HepG2 (cell line): Measurements from ENCODE around the gene CARMIL3. TPM values are rescaled to one million over a fixed set of nuclear protein-coding genes. Genes with fewer than 3 reads are reported as not detected.

Experiments
- FIP1L1 ChIP-seq: fragments of 200-400 bp; formaldehyde crosslinking; IDR thresholded peaks from 2 replicates; pipeline ENCODE4 v1.6.1; 2018; ENCODE audit warnings: low read depth, mild to moderate bottlenecking, low read length, moderate library complexity, borderline replicate concordance; ENCODE audit not compliant: insufficient read depth
- JUNB ChIP-seq: sonication (generic); formaldehyde crosslinking; IDR thresholded peaks from 2 replicates; pipeline ENCODE4 v1.8.0; 2022; ENCODE audit warnings: missing genetic modification reagents, mild to moderate bottlenecking, borderline replicate concordance
- RARG ChIP-seq: sonication (generic); formaldehyde crosslinking; IDR thresholded peaks from 2 replicates; pipeline ENCODE4 v1.4.0; 2020; ENCODE audit warnings: low read depth, mild to moderate bottlenecking, missing genetic modification reagents
- TCF12 ChIP-seq, 2 experiments: fragments of 450-650 bp in 1 of 2; sonication (generic) in 1 of 2; formaldehyde crosslinking in 1 of 2; IDR thresholded peaks; 2 replicates each; pipeline versions ENCODE4 v1.6.1 to v1.8.0; 2017 to 2022; ENCODE audit warnings: antibody characterized with exemption in 1 of 2, mild to moderate bottlenecking in 1 of 2, missing genetic modification reagents in 1 of 2, moderate library complexity in 1 of 2
- ZMYM3 ChIP-seq: sonication (generic); formaldehyde crosslinking; IDR thresholded peaks from 2 replicates; pipeline ENCODE4 v1.5.1; 2020; ENCODE audit warnings: mild to moderate bottlenecking, missing genetic modification reagents
- ZNF317 ChIP-seq: sonication (generic); formaldehyde crosslinking; IDR thresholded peaks from 2 replicates; pipeline ENCODE4 v1.5.0; 2020; ENCODE audit warnings: mild to moderate bottlenecking, missing genetic modification reagents
- ZSCAN21 ChIP-seq: sonication (generic); formaldehyde crosslinking; IDR thresholded peaks from 2 replicates; pipeline ENCODE4 v1.8.0; 2022; ENCODE audit warnings: mild to moderate bottlenecking, missing genetic modification reagents, moderate library complexity, borderline replicate concordance
- polyA plus RNA-seq, 8 experiments: library from polyadenylated mRNA; depleted of rRNA in 3 of 8; stranded (reverse) in 7 of 8; unstranded in 1 of 8; fragments of >200 nt; fragmentation: Illumina TruSeq in 4 of 8; extraction: Trizol in 4 of 8; gene quantifications; 2 replicates each; pipeline versions ENCODE4 v1.2.1 to v1.2.3, GENCODE V29; 2011 to 2016; ENCODE audit warnings: low read depth in 4 of 8, missing spikeins in 1 of 8, mixed read lengths in 1 of 8; ENCODE audit not compliant: insufficient read depth in 1 of 8
- total RNA-seq, 5 experiments: library from RNA; depleted of rRNA; stranded (reverse); fragments of >200 nt; fragmentation: Illumina TruSeq; extraction: Trizol; gene quantifications; 2 replicates each; pipeline ENCODE4 v1.2.3, GENCODE V29; 2016; ENCODE audit warnings: low read depth in 1 of 5
- TF ChIP-seq, protein P1 (sequence below): sonication (generic); formaldehyde crosslinking; IDR thresholded peaks from 2 replicates; pipeline ENCODE4 v1.8.1; 2022; ENCODE audit warnings: low read depth, mild to moderate bottlenecking, missing genetic modification reagents
- TF ChIP-seq, protein P2 (sequence below): sonication (generic); formaldehyde crosslinking; conservative IDR thresholded peaks from 2 replicates; pipeline ENCODE4 v1.4.0; 2020; ENCODE audit warnings: missing genetic modification reagents
- TF ChIP-seq, protein P3 (sequence below): sonication (generic); formaldehyde crosslinking; IDR thresholded peaks from 2 replicates; pipeline ENCODE4 v1.5.1; 2020; ENCODE audit warnings: mild to moderate bottlenecking, moderate library complexity, missing genetic modification reagents
- TF ChIP-seq, protein P4 (sequence below): sonication (generic); formaldehyde crosslinking; IDR thresholded peaks from 2 replicates; pipeline ENCODE4 v1.4.0; 2020; ENCODE audit warnings: missing genetic modification reagents, borderline replicate concordance
- TF ChIP-seq, protein P5 (sequence below): sonication (generic); formaldehyde crosslinking; IDR thresholded peaks from 2 replicates; pipeline ENCODE4 v1.9.0; 2021; ENCODE audit warnings: missing genetic modification reagents, mild to moderate bottlenecking, borderline replicate concordance
- TF ChIP-seq, protein P6 (sequence below): sonication (generic); formaldehyde crosslinking; IDR thresholded peaks from 2 replicates; pipeline ENCODE4 v1.4.0; 2020; ENCODE audit warnings: low read depth, mild to moderate bottlenecking, missing genetic modification reagents

The CARMIL3 gene
- total and polyA plus RNA-seq, 2 of the 13 experiments (the other 11 are each of a cell fraction or from before 2014, with no cell fraction given) = 0.27 to 0.55 TPM

DNA sequence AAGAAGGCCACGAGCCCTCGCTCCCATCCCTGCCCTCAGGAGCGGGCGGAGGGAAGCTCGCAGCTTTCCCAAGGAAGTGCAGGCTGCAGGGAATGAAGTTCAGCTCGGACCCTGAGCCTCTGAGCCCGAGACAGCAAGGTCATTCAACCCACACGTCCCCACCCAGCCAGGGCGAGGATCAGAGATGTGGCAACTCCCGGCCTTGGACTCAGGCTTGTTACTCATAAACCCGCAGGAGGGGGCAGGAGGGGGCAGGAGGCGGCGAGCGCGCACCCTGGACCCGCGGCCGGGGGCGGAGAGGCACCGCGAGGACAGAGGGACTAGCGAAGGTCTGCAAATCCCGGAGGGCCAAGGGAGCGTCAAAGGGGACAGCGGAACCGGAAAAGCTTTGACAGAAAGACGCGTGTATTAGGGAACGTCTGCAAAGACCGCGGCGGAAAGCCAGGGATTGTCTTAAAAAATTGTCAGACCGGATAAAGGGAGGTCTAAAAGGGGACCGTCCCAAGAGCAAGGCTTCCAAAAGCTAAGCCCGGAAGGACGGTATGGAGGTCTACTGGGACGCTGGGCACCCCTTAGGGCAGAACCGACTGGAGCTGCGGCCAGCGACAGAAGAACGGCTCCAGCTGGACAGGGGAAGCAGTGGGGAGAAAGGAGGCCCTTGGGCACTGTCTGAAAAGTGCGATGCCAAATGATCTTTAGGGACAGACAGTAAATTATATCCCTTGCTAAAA lies 62.2 kb downstream of the CARMIL3 start (continued):
- TF ChIP-seq, protein P1, sequence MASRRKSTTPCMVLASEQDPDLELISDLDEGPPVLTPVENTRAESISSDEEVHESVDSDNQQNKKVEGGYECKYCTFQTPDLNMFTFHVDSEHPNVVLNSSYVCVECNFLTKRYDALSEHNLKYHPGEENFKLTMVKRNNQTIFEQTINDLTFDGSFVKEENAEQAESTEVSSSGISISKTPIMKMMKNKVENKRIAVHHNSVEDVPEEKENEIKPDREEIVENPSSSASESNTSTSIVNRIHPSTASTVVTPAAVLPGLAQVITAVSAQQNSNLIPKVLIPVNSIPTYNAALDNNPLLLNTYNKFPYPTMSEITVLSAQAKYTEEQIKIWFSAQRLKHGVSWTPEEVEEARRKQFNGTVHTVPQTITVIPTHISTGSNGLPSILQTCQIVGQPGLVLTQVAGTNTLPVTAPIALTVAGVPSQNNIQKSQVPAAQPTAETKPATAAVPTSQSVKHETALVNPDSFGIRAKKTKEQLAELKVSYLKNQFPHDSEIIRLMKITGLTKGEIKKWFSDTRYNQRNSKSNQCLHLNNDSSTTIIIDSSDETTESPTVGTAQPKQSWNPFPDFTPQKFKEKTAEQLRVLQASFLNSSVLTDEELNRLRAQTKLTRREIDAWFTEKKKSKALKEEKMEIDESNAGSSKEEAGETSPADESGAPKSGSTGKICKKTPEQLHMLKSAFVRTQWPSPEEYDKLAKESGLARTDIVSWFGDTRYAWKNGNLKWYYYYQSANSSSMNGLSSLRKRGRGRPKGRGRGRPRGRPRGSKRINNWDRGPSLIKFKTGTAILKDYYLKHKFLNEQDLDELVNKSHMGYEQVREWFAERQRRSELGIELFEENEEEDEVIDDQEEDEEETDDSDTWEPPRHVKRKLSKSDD = peak; percentile 96
- no peak for TF ChIP-seq JUNB (CRISPR knock-in tag)
- TF ChIP-seq ZMYM3 (CRISPR knock-in tag) = peak; percentile 99
- TF ChIP-seq, protein P2, sequence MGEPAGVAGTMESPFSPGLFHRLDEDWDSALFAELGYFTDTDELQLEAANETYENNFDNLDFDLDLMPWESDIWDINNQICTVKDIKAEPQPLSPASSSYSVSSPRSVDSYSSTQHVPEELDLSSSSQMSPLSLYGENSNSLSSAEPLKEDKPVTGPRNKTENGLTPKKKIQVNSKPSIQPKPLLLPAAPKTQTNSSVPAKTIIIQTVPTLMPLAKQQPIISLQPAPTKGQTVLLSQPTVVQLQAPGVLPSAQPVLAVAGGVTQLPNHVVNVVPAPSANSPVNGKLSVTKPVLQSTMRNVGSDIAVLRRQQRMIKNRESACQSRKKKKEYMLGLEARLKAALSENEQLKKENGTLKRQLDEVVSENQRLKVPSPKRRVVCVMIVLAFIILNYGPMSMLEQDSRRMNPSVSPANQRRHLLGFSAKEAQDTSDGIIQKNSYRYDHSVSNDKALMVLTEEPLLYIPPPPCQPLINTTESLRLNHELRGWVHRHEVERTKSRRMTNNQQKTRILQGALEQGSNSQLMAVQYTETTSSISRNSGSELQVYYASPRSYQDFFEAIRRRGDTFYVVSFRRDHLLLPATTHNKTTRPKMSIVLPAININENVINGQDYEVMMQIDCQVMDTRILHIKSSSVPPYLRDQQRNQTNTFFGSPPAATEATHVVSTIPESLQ (CRISPR knock-in tag) = peak; percentile 81
- TF ChIP-seq, protein P3, sequence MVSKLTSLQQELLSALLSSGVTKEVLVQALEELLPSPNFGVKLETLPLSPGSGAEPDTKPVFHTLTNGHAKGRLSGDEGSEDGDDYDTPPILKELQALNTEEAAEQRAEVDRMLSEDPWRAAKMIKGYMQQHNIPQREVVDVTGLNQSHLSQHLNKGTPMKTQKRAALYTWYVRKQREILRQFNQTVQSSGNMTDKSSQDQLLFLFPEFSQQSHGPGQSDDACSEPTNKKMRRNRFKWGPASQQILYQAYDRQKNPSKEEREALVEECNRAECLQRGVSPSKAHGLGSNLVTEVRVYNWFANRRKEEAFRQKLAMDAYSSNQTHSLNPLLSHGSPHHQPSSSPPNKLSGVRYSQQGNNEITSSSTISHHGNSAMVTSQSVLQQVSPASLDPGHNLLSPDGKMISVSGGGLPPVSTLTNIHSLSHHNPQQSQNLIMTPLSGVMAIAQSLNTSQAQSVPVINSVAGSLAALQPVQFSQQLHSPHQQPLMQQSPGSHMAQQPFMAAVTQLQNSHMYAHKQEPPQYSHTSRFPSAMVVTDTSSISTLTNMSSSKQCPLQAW (CRISPR knock-in tag) = peak; percentile 100
- TF ChIP-seq RARG (CRISPR knock-in tag) = 0 out of 2 replicates have a peak, but pooled peaks have one; percentile 3
- TF ChIP-seq ZNF317 (CRISPR knock-in tag) = peak; percentile 82; the same call in 1 of the 2 replicates
- peak; percentile 98; the same call in 1 of the 2 replicates for TF ChIP-seq FIP1L1
- TF ChIP-seq, protein P4, sequence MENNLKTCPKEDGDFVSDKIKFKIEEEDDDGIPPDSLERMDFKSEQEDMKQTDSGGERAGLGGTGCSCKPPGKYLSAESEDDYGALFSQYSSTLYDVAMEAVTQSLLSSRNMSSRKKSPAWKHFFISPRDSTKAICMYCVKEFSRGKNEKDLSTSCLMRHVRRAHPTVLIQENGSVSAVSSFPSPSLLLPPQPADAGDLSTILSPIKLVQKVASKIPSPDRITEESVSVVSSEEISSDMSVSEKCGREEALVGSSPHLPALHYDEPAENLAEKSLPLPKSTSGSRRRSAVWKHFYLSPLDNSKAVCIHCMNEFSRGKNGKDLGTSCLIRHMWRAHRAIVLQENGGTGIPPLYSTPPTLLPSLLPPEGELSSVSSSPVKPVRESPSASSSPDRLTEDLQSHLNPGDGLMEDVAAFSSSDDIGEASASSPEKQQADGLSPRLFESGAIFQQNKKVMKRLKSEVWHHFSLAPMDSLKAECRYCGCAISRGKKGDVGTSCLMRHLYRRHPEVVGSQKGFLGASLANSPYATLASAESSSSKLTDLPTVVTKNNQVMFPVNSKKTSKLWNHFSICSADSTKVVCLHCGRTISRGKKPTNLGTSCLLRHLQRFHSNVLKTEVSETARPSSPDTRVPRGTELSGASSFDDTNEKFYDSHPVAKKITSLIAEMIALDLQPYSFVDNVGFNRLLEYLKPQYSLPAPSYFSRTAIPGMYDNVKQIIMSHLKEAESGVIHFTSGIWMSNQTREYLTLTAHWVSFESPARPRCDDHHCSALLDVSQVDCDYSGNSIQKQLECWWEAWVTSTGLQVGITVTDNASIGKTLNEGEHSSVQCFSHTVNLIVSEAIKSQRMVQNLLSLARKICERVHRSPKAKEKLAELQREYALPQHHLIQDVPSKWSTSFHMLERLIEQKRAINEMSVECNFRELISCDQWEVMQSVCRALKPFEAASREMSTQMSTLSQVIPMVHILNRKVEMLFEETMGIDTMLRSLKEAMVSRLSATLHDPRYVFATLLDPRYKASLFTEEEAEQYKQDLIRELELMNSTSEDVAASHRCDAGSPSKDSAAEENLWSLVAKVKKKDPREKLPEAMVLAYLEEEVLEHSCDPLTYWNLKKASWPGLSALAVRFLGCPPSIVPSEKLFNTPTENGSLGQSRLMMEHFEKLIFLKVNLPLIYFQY (CRISPR knock-in tag) = peak; percentile 85; the same call in 1 of the 2 replicates
- TF ChIP-seq, protein P5, sequence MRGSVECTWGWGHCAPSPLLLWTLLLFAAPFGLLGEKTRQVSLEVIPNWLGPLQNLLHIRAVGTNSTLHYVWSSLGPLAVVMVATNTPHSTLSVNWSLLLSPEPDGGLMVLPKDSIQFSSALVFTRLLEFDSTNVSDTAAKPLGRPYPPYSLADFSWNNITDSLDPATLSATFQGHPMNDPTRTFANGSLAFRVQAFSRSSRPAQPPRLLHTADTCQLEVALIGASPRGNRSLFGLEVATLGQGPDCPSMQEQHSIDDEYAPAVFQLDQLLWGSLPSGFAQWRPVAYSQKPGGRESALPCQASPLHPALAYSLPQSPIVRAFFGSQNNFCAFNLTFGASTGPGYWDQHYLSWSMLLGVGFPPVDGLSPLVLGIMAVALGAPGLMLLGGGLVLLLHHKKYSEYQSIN = no peak
- TF ChIP-seq, protein P6, sequence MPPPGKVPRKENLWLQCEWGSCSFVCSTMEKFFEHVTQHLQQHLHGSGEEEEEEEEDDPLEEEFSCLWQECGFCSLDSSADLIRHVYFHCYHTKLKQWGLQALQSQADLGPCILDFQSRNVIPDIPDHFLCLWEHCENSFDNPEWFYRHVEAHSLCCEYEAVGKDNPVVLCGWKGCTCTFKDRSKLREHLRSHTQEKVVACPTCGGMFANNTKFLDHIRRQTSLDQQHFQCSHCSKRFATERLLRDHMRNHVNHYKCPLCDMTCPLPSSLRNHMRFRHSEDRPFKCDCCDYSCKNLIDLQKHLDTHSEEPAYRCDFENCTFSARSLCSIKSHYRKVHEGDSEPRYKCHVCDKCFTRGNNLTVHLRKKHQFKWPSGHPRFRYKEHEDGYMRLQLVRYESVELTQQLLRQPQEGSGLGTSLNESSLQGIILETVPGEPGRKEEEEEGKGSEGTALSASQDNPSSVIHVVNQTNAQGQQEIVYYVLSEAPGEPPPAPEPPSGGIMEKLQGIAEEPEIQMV = peak; percentile 87
- no peak for TF ChIP-seq TCF12 (IDR thresholded peaks at IDR 0.05)
- TF ChIP-seq TCF12 (CRISPR knock-in tag; IDR thresholded peaks at IDR 0.05) = no peak; the same call in none of the 2 replicates
- peak; percentile 98 for TF ChIP-seq ZSCAN21 (CRISPR knock-in tag)
